Measurements from ENCODE around the gene C11orf21.

GRCh38 chr11:2308713-2309112 lies 7.0 kb upstream of the C11orf21 start:
- TF ChIP-seq CTCF (IDR thresholded peaks at IDR 0.05) = no peak
- TF ChIP-seq POLR2AphosphoS5 (IDR thresholded peaks at IDR 0.05; ENCODE audit: insufficient read depth in 1 of 2, low read depth in 1 of 2) = no peak

Data from vagina (tissue), 2 donors.